Progenitor cell of endocrine pancreas (in vitro differentiated cells): ENCODE measurements around the gene NABP2. TPM values are rescaled to one million over a fixed set of nuclear protein-coding genes. Genes with fewer than 3 reads are reported as not detected.

Experiments used
- DNase-seq: peaks from one replicate; pipeline ENCODE4 v3.0.0; 2021; ENCODE audit warnings: low spot score; ENCODE audit not compliant: unreplicated experiment
- H3K27ac Mint-ChIP-seq: 2 replicates; pipeline ENCODE4 v1.8.0; 2021; ENCODE audit warnings: mild to moderate bottlenecking, moderate library complexity, mixed read lengths
- H3K27me3 Mint-ChIP-seq: 2 replicates; pipeline ENCODE4 v1.8.0; 2021; ENCODE audit warnings: mixed read lengths
- H3K36me3 Mint-ChIP-seq: 2 replicates; pipeline ENCODE4 v1.8.0; 2022; ENCODE audit warnings: mixed read lengths; ENCODE audit not compliant: insufficient read depth
- H3K4me1 Mint-ChIP-seq: 2 replicates; pipeline ENCODE4 v1.8.0; 2021; ENCODE audit warnings: low read depth, mixed read lengths
- H3K4me3 Mint-ChIP-seq: 2 replicates; pipeline ENCODE4 v1.8.0; 2021; ENCODE audit warnings: low read depth, mild to moderate bottlenecking, moderate library complexity, mixed read lengths
- H3K9me3 Mint-ChIP-seq: 2 replicates; pipeline ENCODE4 v1.8.0; 2021; ENCODE audit warnings: low read depth, mixed read lengths
- CTCF ChIP-seq: fragments of 200-600 bp; sonication (generic); IDR thresholded peaks from one replicate; pipeline ENCODE4 v1.5.0; 2021; ENCODE audit warnings: antibody characterized with exemption, mild to moderate bottlenecking; ENCODE audit not compliant: unreplicated experiment
- total RNA-seq: library from RNA; stranded (reverse); gene quantifications from 2 replicates; pipeline ENCODE4 v1.2.1, GENCODE V29; 2021

The NABP2 gene
- total RNA-seq, 1 donor from 2014 or later: 37.9 TPM

- Mint-ChIP-seq H3K27ac (peak overlapping the region; percentile 11), H3K9me3 (no peaks in the 10 kb centered on the region), H3K27me3 (no peaks in the 10 kb centered on the region), H3K36me3 (peaks cover 2% of the 10 kb centered on the region), H3K4me3 (no peak overlapping the region), H3K4me1 (peaks cover 4% of the 10 kb centered on the region)
- DNase-seq: no peak
- no peak for TF ChIP-seq CTCF
Observed at GRCh38 chr12:56197921-56198635, 26.1 kb upstream of the NABP2 start.

GRCh38 chr12:56198836-56199235 lies 25.3 kb upstream of the NABP2 start:
- Mint-ChIP-seq H3K36me3 (no peaks in the 10 kb centered on the region), H3K27ac (no peak overlapping the region), H3K4me1 (peaks cover 1% of the 10 kb centered on the region), H3K9me3 (no peaks in the 10 kb centered on the region), H3K27me3 (no peaks in the 10 kb centered on the region), H3K4me3 (no peak overlapping the region)
- DNase-seq: no peak
- no peak for TF ChIP-seq CTCF

- H3K4me1 Mint-ChIP-seq: peaks cover 1% of the 10 kb centered on the region
- no peaks in the 10 kb centered on the region for H3K27me3 Mint-ChIP-seq
- no peak for TF ChIP-seq CTCF
- peak overlapping the region; percentile 23 for H3K27ac Mint-ChIP-seq
- H3K36me3 Mint-ChIP-seq: peaks cover 8% of the 10 kb centered on the region
- DNase-seq: no peak
- H3K9me3 Mint-ChIP-seq: no peaks in the 10 kb centered on the region
- no peak overlapping the region for H3K4me3 Mint-ChIP-seq
Observed at GRCh38 chr12:56202366-56202765, 21.8 kb upstream of the NABP2 start.

- DNase-seq: no peak
- no peak for TF ChIP-seq CTCF
- peaks cover 8% of the 10 kb centered on the region for H3K36me3 Mint-ChIP-seq
- peak overlapping the region; percentile 23 for H3K27ac Mint-ChIP-seq
- H3K27me3 Mint-ChIP-seq: no peaks in the 10 kb centered on the region
- H3K4me1 Mint-ChIP-seq: peaks cover 1% of the 10 kb centered on the region
- no peaks in the 10 kb centered on the region for H3K9me3 Mint-ChIP-seq
- no peak overlapping the region for H3K4me3 Mint-ChIP-seq
Observed at GRCh38 chr12:56202838-56203237, 21.3 kb upstream of the NABP2 start.

GRCh38 chr12:56204275-56204674 lies 19.9 kb upstream of the NABP2 start:
- Mint-ChIP-seq H3K4me1 (peaks cover 1% of the 10 kb centered on the region), H3K27ac (no peak overlapping the region), H3K36me3 (peaks cover 10% of the 10 kb centered on the region), H3K9me3 (no peaks in the 10 kb centered on the region), H3K27me3 (no peaks in the 10 kb centered on the region), H3K4me3 (no peak overlapping the region)
- DNase-seq: no peak
- TF ChIP-seq CTCF: no peak
